Left kidney (tissue), 2 donors: Measurements from ENCODE around the gene ATP2C2. TPM values are rescaled to one million over a fixed set of nuclear protein-coding genes. Genes with fewer than 3 reads are reported as not detected.

Source experiments
- DNase-seq: peaks from one replicate; pipeline ENCODE4 v3.0.0-alpha.2; 2013
- polyA plus RNA-seq: library from polyadenylated mRNA; unstranded; fragments of 120-200 nt; gene quantifications from one replicate; pipeline ENCODE4 v1.2.1, GENCODE V29; 2013; ENCODE audit not compliant: insufficient read length

ATP2C2 gene
- polyA plus RNA-seq, 1 donor: 1.4 TPM

DNA sequence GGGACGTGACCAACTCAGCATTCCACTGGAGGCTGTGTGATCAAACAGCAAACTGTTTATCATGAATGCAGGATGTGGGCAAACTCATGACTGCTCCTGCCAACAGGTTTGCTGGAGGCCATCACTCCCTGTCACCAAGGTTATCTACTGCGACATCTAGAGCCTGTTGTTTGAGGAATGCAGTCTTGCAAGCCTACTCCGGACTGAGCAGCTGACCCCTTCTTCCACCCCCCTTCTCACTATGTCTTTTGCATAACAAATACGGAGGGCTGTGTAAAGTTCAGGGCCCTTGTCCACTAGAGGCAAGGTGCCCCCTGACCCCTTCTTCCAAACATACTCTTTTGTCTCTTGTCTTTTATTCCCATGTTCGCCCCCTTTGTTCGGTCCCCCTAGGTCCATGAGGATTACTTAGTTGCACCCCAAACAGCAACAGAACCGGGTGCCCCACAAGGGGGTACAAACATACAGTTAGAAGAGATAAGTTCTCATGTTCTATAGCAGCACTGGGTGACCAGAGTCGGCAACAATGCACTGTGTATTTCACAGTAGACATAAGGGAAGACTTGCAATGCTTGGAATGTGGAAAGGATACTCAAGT, 107.4 kb downstream of the ATP2C2 start:
- no peak for DNase-seq

DNA sequence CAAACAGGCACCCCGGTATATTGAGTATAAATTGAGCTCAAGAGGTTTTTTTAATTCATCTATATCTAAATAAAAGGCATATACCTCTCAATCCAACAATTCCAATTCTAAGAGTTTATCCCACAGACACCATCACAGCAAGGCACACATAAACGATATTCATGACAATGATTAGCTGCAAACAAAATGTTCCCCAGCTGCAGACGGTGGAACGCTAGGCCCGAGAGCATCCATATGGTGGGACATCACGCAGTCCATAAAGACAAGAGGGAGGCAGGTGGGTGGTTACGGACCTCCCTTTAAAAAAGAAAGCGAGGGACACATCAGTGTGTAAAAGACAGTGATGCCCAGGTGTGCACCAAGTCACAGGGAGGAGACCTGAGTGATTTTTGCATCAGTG, 108.1 kb downstream of the ATP2C2 start:
- DNase-seq: no peak

DNA sequence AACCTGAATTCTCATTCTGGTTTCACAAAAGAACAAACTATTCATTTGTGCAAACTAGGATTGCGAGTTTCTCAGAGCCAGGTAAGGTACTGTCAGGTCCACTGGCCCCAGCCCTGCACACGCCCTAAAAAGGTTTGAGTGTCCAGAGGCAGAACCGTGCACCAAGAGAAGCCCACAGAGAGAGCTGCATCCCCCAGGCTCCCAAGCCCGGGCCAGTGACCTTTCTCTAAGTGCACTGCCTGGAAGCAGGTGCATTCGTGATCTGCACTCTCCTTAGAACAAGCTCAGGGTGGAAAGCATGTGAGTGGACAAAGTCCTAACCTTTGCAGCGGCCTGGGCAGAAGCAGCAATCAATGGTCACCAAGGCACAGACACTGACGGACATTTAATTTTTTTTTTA, 109.3 kb downstream of the ATP2C2 start:
- DNase-seq: no peak

DNA sequence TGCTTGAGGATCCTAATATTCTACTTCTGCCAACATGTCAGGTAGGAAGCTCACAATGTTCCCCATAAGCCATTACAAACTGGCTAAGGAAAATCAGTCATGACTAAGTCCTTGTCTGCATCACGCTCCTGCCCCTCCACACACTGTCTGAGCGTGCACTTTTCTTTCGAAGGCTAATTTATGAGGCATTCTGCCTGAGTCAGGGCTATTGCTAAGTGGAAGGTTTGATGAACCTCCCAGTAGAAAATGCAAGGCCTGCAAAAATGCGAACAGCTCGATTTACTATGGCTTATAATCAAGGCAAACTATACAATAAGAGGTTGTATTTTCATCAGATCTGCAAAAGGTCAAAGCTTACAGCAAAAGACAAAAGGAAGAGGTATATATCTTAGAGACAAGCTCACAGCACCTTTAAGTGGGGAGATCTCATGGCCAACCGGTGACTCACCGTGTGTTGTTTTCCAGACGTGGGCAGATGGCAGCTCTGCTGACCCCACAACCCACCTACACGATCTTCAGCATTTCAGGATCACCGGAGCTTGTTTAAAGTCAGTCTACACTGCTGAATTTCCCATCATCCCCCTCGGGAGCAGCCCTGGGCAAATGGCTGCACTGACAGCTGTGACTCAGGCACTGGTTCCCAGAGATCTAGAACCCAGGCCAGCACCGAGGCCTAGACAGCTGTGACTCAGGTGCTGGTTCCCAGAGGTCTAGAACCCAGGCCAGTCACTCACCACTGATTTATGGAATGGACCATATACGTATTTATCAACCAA, 110.0 kb downstream of the ATP2C2 start:
- DNase-seq: no peak

DNA sequence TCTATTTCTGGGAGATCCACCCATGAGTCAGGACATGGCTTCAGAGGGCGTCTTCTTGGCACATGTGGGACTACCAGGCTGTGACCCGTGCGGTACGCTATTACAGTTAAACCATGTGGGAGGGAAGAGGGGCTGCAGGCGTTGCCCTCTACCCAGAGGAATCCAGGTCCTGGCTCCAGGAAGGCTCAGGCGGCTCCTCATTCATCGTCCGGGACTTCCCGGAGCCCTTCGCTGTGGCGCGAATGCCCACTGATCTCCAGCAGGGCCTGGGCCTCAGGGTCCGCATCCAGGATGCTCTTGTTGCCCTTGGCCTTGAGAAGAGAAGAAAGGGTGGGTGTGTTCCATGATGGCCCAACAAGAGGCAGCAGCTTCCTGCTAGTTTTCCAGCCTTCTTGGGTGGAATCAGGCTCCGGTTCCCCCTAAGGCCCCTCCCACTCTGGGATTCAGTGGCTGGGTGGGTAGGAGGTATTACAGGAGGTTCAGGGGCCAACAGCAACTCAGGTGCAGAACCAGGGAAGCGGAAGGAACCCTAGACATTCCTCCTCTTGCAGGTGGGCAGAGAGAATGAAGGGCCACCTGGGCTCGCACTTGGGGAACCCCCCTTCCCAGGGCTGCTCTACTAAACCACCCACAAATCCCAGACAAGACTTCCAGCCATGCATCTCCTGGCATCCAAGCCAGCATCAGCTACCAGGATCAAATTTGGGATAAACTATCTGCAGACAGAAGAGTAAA, 111.5 kb downstream of the ATP2C2 start:
- DNase-seq: no peak

DNA sequence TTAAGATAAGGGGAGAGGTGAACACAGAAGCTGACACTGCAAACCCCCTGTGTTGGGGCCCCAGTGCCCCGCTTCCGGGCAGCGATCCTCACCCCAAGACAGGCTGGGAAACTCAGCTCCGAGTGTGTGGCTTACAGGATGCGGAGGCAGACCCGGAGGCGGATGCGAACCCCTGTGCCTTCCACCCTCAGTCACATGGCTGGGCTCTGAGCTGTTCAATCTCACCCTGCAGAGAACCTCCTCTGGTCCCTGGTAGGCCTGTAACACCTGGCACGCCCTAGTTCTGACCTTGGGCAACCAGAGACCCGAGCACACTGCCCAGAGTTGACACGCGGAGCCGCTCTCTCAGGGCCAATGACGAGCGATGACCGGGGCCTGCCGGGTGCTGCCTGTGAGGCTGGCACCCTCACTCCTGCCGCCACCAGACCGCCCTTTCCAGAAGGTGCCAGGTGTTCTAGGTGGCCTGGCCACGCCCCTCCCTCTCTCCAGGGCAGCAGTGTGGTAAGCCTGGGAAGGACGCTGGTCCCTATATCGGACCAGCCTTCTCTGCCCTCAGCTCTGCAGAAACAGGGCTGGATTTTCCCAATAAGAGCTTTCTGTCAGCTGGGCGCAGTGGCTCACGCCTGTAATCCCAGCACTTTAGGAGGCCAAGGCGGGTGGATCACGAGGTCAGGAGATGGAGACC, 112.9 kb downstream of the ATP2C2 start:
- DNase-seq: no peak

DNA sequence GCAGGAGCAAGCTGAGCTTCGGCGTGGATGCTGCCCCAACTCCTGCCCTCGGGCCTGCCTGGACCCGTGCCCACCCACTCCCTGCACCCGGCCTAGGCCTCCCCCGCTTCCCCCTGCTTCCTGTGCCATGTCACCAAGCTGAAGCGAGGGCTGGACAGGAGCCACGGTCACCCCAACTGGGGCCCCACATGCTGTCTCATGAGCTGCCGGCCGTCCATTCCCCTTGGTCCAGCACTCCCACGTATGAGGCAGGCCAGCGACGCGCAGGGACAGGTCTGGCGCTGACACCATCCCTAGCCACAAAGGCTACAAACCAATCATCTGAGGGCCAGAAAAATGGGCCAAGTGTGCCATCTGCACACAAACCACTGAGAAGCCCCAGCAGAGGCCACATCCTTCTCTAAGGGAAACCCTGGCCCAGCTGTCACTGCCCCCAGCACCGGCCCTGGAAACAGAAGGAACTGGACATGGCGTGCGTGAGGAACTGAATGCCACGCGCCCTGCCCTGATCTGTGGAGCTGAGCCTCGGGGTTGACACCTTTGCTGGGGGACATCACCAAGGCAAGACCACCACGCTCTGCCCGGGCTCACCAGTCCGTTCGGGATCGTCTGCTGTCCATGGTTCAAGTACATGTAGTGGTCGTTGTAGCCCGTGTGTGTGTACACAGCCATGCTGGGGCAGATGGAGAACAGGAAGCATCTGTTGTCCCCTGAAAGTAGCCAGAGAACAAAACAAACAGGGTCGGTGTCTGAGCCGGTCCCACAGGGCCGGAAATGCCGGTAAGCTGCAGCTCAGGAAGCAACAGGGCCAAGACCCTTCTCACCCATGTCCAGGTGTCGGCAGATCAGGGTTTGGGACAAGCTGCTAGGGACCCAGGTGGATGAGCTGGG, 113.9 kb downstream of the ATP2C2 start:
- peak; percentile 27 for DNase-seq

DNA sequence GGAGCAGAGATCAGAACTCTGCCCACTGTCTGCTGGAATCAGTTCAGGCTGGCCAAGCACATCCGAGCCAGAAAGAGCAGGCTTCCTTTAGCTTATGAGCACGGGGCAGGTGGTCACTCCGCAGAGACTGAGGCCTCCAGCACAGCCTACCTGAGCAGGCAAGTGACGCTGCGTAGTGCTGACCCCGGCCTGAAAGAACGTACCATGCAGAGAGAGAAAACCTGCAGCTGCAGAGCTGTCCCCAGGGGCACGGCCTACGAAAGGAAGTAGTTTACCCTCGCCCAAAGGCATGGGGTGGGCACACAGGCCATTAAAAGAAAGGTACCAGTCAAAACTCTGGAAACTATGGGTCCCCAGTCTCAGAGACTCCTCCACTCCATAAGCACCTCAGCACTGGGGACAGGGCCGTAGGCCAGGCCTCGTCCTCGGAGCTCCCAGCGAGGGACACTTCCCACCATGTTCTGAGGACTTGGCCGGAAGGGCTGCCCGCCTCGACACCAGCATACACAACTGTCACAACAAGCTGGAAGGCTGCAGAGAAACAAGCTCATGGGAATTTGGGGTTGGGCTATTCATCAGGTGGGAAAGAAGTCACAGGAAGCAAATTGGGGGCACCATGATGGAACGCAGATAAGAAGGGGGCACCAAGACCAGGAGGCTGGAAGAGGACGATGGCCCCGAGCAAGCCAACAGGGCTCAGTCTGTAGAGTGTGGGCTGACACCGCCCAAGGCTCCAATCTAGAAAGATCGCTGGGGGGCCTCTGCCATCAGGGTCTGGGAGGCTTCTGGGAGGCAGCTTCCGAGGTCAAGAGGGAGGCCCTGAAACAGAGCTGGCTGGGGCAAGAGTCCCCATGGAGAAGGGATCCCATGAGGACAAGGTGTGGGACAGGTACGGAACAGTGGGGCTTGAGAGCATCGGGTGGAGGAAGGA, 114.9 kb downstream of the ATP2C2 start:
- no peak for DNase-seq

DNA sequence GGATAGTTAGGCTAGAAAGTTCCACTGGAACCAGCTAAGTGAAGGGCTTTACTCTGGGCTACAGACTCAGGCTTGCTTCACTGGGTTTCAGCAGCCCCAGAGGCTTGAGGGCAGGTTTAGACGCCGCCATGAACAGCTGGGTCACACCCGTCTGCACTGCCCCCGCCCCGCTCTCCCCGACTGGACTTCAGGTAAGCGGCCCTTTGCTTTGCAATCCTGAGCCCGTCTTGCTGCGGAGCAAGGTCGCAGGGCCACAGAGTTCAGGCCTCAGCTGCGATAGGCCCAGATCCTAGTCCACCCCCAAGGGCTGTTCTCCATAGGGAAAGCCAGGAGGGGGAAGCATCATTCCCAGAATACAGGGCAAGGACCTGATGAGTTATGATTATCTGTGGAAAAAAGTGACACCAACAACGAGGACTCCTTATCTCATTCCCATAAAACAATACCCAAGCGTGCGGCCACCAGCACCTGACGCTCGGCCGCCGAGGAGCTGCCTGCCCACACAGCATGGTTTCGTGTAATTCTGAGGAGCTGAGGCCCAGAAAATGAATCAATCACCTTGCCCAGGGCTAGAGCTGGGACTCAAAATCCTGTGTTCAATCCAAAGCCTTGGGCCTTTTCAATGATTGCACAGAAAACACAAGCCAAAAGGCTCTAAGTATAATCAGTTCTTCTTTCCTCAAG, 115.7 kb downstream of the ATP2C2 start:
- no peak for DNase-seq

DNA sequence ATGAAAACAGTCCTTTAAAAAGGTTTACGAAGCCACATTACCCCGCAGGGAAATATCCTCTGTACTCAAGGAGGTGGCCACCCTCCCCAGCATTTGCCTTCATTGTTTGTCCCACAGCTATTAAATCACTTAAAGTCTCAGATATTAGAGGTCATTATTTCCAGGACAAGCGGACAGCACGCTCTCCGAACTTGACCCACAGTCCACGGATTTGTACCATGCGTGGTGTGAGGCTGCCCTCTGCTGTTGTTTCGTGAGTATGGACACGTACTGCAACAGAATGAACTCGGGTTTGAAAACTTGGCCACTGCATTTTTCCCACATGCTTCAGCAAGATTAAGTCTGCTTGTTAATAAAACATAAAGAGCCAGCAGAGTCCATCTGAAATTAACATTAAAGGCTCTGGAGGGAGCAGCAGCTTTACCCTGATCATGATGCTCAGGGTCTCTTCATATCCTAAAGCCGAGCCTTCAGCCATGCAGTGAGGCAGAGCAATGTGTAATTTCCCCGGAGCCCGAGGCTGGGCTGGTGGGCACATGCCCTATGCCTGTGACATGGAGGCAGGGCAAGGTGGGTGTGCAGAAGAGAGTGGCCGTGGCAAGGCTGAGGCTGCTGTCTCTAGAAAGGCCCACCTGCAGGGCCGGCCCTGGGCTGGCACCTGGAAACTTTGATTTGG, 116.4 kb downstream of the ATP2C2 start:
- DNase-seq: peak; percentile 63

DNA sequence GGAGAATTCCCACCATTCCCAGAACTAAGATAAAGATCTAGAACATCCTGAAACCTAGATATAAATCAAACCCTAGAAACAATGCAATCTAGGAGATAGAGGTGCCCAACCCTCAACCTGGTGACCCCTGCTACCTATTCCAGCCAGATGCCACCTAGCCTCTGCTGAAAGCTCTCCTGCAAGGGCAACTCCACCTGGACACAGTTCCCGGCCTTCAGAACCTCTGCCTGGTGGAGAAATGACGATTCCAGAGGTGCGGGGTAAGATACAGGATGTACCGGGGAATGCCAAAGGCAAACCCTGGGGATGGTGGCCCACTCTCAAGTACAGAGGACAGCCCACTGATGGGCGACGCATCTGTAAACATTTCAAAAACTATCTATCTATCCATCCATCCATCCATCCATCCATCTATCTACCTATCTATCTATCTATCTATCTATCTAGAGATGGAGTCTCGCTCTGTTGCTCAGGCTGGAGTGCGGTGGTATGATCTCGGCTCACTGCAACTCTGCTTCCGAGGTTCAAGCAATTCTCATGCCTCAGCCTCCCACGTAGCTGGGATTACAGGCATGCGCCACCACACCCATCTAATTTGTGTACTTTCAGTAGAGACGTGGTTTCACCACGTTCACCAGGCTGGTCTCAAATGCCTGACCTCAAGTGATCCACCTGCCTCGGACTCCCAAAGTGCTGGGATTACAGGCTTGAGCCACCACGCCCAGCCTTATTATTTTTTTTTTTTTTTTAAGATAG, 117.1 kb downstream of the ATP2C2 start:
- DNase-seq: no peak

DNA sequence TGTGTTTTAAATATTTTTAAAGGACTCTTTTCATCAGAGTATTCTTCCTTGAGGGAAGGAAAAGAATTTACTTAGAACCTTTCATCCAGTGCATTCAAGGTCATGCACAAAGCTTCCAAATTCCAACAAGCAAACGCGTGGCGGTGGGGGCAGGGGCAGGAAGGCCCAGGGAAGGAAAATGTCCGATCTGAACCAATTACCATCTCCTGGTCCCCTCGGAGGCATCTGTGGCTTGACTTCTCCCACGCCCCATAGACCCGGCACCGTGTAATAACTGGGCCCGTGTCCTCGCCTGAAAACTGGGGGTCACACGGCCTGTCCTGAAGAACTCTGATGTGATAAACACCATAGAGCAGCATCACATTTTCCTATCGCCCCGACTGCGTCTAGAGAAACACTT, 117.8 kb downstream of the ATP2C2 start:
- no peak for DNase-seq

DNA sequence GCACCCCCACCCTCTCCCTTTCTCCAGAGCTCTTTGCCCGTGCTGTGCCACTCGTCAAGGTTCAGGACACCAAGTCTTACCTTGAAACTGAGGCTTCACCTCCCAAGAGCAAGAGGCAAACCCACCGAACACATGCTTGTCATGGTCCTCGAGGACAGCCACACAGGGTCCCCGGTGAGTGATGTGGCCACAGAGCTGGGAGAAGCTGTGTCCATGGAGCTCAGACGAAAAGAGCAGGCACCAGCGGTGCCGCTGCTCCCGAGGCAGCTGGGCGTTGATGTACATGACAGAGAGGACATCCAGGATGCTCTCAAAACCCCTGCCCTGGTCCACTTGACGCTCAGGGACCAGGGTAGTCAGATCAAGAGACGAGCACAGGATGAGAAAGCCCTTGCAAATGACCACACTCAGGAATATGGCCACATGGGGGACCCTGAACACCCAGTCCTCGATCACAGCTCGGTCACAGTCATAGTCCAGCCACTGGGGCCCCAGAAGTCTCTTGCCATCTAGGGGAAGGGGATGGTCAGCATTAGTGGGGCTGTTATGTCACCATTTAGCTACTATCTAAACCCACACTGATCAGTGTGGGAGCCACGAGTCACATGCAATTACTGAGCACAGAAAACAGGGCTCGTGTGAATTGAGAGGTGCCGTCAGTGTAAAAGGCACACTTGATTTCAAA, 118.4 kb downstream of the ATP2C2 start:
- DNase-seq: no peak

DNA sequence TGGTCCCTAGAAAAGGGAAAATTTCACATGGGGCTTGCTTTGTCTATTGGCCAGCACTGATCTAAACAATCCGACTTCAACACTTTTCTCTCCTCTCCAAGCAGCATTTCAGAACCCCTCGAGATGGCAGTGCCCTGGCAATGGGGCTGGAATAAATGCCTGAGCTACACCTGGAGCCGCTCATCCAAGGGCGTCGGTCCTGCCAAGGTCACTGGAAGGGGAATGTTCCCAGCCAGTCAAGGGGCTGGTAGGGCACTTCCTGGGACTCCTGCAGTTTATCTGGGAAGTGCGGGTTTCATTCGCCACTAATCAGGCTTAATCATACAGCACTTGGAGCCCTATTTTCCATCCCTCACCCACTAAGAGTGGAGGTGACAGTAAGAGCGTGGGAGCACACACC, 119.0 kb downstream of the ATP2C2 start:
- DNase-seq: no peak

DNA sequence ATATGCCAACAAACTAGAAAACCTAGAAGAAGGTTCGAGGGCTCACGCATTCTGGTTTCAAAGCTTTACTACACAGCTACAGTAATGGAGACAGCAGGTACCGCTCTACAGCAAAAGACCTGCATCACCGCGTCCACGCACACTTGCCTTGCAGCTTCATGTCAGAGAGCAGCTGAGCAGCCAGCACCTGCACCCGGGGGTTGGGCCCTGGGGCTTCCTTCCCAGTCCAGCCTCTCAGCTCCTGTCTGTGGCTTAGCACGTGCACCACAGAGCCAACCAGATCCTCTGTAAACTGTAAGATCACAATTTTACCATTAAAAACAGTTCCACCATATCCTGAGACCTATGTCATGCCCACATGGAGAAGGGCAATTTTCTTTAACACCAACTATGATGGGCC, 120.8 kb downstream of the ATP2C2 start:
- DNase-seq: no peak

DNA sequence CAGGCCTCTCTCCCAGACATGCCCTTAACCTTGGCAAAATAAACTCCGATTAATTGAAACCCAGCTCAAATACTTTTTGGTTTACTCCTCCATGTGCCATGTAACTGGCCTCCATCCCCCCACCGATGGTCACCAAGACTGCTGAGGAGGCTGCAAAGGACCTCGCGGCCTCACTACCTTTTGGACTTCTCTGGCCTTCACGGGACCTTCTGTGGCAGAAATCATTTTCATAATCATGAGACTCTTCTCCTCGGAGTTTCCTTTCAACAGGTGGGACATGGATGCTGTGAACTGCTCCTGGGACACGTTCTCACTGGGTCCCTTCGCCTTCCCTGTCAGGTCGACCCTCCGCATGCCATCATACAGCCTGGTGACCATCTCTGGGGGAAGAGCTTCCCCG, 127.2 kb downstream of the ATP2C2 start:
- no peak for DNase-seq

DNA sequence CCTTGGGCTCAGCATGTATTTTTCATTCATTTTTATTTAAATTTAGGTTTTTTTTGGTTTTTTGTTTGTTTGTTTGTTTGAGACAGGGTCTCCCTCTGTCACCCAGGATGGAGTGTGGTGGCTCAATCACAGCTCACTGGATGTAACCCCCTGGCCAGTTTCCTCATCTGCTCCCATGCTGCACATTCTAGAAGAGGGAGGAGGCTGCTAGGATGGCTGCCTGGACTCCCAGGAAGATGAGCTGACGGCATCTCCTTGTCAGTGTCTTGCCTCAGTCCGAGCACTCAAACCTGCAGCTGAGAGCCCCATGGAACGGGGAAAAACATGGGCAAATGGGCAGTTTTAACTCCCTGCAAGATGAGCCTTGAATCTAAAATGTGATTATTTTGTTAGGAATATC, 128.7 kb downstream of the ATP2C2 start:
- DNase-seq: no peak
